ENCODE measurements around the gene ZNF488. TPM values are rescaled to one million over a fixed set of nuclear protein-coding genes. Genes with fewer than 3 reads are reported as not detected.

Gene ZNF488
- total and polyA plus RNA-seq, 10 of the 15 experiments (the other 5 are each of a cell fraction or from before 2014, with no cell fraction given) = not detected

DNA sequence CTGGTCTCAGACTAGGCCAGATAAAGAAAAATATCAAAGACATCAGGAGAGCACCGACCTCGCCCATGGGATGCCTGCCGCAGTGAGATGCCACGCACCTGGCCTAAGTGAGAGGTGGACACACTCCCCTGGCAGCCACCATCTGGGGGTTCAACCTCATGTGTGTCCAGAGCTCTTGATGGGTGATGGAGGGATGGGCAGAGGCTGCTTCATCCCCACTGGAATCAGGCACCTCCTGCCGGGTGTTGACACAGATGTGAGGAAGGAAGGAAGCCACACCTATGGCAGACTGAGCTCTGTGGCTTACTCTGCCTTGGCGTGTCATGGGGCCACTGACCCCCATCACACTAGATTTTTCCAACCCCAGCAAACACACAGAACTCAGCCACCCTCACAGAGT, 11.4 kb downstream of the ZNF488 start:
- no peaks in the 10 kb centered on the region for H3K9me3 ChIP-seq (replicated peaks; ENCODE audit: control insufficient read depth, insufficient read depth, low read length)
- no peaks in the 10 kb centered on the region for H3K4me1 ChIP-seq (ENCODE audit: control insufficient read depth, insufficient read depth, low read length)
- ChIA-PET POLR2A (no interaction called here), CTCF (no interaction called here), SMC1A (ENCODE audit: uncharacterized antibody, unreplicated experiment) (no interaction called here), RAD21 (ENCODE audit: unreplicated experiment) (no interaction called here)
- H2AFZ ChIP-seq (ENCODE audit: control insufficient read depth, low read depth, low read length) = no peak overlapping the region
- H3K9ac ChIP-seq (ENCODE audit: control insufficient read depth, insufficient read depth, low read length) = no peak overlapping the region
- TF ChIP-seq NR2C1 (IDR thresholded peaks at IDR 0.05) = no peak
- in situ Hi-C loops (cut with MboI) (no loop called here), intact Hi-C loops (cut with micrococcal nuclease; ENCODE audit: unreplicated experiment) (no loop called here)
- H3K79me2 ChIP-seq (ENCODE audit: control insufficient read depth, insufficient read depth, low read length) = no peaks in the 10 kb centered on the region
- no TSS peak for BruUV-seq (replicated peaks)
- H3K4me3 ChIP-seq = no peak overlapping the region
- no peak overlapping the region for H3K4me2 ChIP-seq (ENCODE audit: control insufficient read depth, insufficient read depth)
- no peaks in the 10 kb centered on the region for H4K20me1 ChIP-seq (ENCODE audit: control insufficient read depth, insufficient read depth)
- FAIRE-seq = no peak
- peaks cover 0 to 10% of the 10 kb centered on the region in 2 experiments; a peak in 2 of 4 replicates for H3K27me3 ChIP-seq (replicated peaks in 1 of 2; ENCODE audit: control insufficient read depth in 2 of 2, insufficient read depth in 2 of 2, low read length in 1 of 2)
- ATAC-seq = no peak
- no peak overlapping the region for H3K27ac ChIP-seq (ENCODE audit: control insufficient read depth, insufficient read depth)
- H3K36me3 ChIP-seq (ENCODE audit: control insufficient read depth in 2 of 2, insufficient read depth in 2 of 2, low read length in 1 of 2) = no peaks in the 10 kb centered on the region
- no peak for DNase-seq (ENCODE audit: low read depth, low spot score)
- 25% methylated on average over 6 of the region's 6 CpGs for WGBS (ENCODE audit: insufficient coverage, insufficient replicate concordance, low lambda C conversion rate, missing lambda C conversion rate)

DNA sequence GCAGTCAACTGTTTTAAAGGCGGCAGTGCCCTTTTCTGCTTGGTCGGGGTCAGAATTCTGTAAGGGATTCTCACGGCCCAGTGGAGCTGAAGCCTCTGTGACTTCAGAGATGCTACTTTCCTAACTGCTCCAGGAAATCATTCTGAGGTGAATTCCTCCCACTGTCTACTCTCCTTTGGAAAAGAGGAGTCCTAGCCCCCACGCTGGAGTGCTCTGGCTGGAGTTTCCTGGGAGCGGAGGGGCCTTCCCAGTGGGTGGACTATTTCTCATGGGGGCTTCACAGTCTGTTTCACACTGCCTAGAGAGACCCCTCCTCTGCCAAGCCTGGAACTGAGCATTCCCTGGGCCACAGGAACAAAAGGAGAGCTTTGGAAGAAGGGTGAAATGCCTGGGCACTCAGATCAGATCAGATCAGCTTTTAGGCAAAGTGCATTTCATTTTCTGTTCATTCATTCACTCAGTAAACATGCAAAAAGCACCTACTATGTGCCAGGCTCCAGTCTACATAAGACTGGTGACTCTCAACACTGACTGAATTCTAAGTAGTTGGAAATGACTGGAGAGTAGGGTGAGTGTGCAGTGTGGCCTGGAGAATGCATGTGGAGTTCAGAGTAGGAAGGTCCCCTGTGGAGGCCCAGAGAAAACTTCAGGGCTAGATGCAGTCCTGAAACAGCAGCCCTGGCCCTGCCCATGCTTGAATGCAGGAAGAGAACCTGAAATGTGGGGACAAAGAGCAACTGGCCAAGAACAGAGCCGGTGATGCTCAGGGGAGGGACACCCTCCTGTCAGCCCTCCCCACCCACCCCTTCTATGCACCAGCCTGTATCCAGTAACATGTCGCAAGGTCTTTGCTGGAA, 12.2 kb downstream of the ZNF488 start:
- H3K27me3 ChIP-seq (replicated peaks in 1 of 2; ENCODE audit: control insufficient read depth in 2 of 2, insufficient read depth in 2 of 2, low read length in 1 of 2) = peaks cover 0 to 8% of the 10 kb centered on the region in 2 experiments; a peak in 2 of 4 replicates
- ChIA-PET CTCF (no interaction called here), RAD21 (ENCODE audit: unreplicated experiment) (no interaction called here), POLR2A (no interaction called here), SMC1A (ENCODE audit: uncharacterized antibody, unreplicated experiment) (no interaction called here)
- H3K9ac ChIP-seq (ENCODE audit: control insufficient read depth, insufficient read depth, low read length) = no peak overlapping the region
- FAIRE-seq (no peak), ATAC-seq (no peak), DNase-seq (ENCODE audit: low read depth, low spot score) (no peak)
- intact Hi-C loops (cut with micrococcal nuclease; ENCODE audit: unreplicated experiment) = no loop called here
- H2AFZ ChIP-seq (ENCODE audit: control insufficient read depth, low read depth, low read length) = no peak overlapping the region
- no peak overlapping the region for H3K27ac ChIP-seq (ENCODE audit: control insufficient read depth, insufficient read depth)
- H4K20me1 ChIP-seq (ENCODE audit: control insufficient read depth, insufficient read depth) = no peaks in the 10 kb centered on the region
- BruUV-seq (replicated peaks) = no TSS peak
- H3K36me3 ChIP-seq (ENCODE audit: control insufficient read depth in 2 of 2, insufficient read depth in 2 of 2, low read length in 1 of 2) = no peaks in the 10 kb centered on the region
- no peaks in the 10 kb centered on the region for H3K9me3 ChIP-seq (replicated peaks; ENCODE audit: control insufficient read depth, insufficient read depth, low read length)
- no peaks in the 10 kb centered on the region for H3K79me2 ChIP-seq (ENCODE audit: control insufficient read depth, insufficient read depth, low read length)
- no peaks in the 10 kb centered on the region for H3K4me1 ChIP-seq (ENCODE audit: control insufficient read depth, insufficient read depth, low read length)
- in situ Hi-C loops (cut with MboI) = no loop called here
- WGBS (ENCODE audit: insufficient coverage, insufficient replicate concordance, low lambda C conversion rate, missing lambda C conversion rate) = 14% methylated on average over 7 of the region's 7 CpGs
- no peak overlapping the region for H3K4me3 ChIP-seq
- no peak overlapping the region for H3K4me2 ChIP-seq (ENCODE audit: control insufficient read depth, insufficient read depth)
- TF ChIP-seq, protein P1, sequence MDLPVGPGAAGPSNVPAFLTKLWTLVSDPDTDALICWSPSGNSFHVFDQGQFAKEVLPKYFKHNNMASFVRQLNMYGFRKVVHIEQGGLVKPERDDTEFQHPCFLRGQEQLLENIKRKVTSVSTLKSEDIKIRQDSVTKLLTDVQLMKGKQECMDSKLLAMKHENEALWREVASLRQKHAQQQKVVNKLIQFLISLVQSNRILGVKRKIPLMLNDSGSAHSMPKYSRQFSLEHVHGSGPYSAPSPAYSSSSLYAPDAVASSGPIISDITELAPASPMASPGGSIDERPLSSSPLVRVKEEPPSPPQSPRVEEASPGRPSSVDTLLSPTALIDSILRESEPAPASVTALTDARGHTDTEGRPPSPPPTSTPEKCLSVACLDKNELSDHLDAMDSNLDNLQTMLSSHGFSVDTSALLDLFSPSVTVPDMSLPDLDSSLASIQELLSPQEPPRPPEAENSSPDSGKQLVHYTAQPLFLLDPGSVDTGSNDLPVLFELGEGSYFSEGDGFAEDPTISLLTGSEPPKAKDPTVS (IDR thresholded peaks at IDR 0.05; ENCODE audit: low read depth, low read length) = no peak
- TF ChIP-seq FOXK2 (IDR thresholded peaks at IDR 0.05) (no peak), NR2F1 (conservative IDR thresholded peaks at IDR 0.05) (no peak), HCFC1 (IDR thresholded peaks at IDR 0.05; ENCODE audit: low read length) (no peak), STAT1 (conservative IDR thresholded peaks at IDR 0.05) (no peak), KLF5 (IDR thresholded peaks at IDR 0.05; ENCODE audit: partially characterized antibody) (no peak), ETV6 (conservative IDR thresholded peaks at IDR 0.05 in 1 of 2, IDR thresholded peaks at IDR 0.05 in 1 of 2; ENCODE audit: borderline replicate concordance in 1 of 2, low read depth in 1 of 2) (no peak)
- TF ChIP-seq, protein P2, sequence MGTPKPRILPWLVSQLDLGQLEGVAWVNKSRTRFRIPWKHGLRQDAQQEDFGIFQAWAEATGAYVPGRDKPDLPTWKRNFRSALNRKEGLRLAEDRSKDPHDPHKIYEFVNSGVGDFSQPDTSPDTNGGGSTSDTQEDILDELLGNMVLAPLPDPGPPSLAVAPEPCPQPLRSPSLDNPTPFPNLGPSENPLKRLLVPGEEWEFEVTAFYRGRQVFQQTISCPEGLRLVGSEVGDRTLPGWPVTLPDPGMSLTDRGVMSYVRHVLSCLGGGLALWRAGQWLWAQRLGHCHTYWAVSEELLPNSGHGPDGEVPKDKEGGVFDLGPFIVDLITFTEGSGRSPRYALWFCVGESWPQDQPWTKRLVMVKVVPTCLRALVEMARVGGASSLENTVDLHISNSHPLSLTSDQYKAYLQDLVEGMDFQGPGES (IDR thresholded peaks at IDR 0.05) = no peak
- TF ChIP-seq, protein P3, sequence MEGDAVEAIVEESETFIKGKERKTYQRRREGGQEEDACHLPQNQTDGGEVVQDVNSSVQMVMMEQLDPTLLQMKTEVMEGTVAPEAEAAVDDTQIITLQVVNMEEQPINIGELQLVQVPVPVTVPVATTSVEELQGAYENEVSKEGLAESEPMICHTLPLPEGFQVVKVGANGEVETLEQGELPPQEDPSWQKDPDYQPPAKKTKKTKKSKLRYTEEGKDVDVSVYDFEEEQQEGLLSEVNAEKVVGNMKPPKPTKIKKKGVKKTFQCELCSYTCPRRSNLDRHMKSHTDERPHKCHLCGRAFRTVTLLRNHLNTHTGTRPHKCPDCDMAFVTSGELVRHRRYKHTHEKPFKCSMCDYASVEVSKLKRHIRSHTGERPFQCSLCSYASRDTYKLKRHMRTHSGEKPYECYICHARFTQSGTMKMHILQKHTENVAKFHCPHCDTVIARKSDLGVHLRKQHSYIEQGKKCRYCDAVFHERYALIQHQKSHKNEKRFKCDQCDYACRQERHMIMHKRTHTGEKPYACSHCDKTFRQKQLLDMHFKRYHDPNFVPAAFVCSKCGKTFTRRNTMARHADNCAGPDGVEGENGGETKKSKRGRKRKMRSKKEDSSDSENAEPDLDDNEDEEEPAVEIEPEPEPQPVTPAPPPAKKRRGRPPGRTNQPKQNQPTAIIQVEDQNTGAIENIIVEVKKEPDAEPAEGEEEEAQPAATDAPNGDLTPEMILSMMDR (IDR thresholded peaks at IDR 0.05 in 2 of 3, conservative IDR thresholded peaks at IDR 0.05 in 1 of 3; ENCODE audit: control insufficient read depth in 2 of 3, extremely low read depth in 1 of 3, insufficient read depth in 1 of 3, low read depth in 3 of 3, low read length in 3 of 3) = no peak
- TF ChIP-seq, protein P4, sequence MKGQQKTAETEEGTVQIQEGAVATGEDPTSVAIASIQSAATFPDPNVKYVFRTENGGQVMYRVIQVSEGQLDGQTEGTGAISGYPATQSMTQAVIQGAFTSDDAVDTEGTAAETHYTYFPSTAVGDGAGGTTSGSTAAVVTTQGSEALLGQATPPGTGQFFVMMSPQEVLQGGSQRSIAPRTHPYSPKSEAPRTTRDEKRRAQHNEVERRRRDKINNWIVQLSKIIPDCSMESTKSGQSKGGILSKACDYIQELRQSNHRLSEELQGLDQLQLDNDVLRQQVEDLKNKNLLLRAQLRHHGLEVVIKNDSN (IDR thresholded peaks at IDR 0.05; ENCODE audit: borderline replicate concordance, extremely low read length, insufficient read depth, low read depth, low read length) = no peak
